LNCaP clone FGC (cell line): ENCODE measurements around the gene MUC2.

Experiments used
- DNase-seq: peaks from one replicate; pipeline ENCODE4 v3.0.0-alpha.2; 2011; ENCODE audit warnings: low read depth
- H3K4me3 ChIP-seq: 2 replicates; pipeline ENCODE4 v1.5.1; 2011; ENCODE audit warnings: mild to moderate bottlenecking, low read depth, low read length, control low read depth
- TF ChIP-seq, protein P1 (sequence below): IDR thresholded peaks from 2 replicates; pipeline ENCODE4 v1.5.1; 2012; ENCODE audit warnings: mild to moderate bottlenecking; ENCODE audit not compliant: control insufficient read depth, insufficient read depth; ENCODE audit errors: extremely low read depth

Gene MUC2

DNA sequence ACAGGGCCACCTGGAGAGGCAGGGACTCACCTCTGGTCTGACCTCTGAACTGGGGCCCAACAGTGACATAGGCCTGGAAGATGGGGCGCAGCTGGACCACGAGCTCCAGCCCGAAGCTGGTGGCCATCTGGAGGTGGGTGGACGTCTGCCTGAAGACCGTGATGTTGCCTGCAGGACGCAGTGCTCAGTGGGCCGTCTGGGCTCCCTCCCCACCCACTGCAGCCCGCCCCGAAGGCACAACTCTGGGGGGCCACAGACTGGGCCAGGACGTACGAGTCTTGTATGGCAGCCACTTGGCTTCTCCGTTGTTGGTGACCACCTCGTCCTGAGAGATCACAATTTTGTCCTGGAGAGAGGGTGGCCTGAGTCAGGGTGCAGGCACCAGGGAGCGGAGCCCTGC lies 46.1 kb upstream of the MUC2 start:
- no peak for DNase-seq
- no peak overlapping the region for H3K4me3 ChIP-seq
- TF ChIP-seq, protein P1, sequence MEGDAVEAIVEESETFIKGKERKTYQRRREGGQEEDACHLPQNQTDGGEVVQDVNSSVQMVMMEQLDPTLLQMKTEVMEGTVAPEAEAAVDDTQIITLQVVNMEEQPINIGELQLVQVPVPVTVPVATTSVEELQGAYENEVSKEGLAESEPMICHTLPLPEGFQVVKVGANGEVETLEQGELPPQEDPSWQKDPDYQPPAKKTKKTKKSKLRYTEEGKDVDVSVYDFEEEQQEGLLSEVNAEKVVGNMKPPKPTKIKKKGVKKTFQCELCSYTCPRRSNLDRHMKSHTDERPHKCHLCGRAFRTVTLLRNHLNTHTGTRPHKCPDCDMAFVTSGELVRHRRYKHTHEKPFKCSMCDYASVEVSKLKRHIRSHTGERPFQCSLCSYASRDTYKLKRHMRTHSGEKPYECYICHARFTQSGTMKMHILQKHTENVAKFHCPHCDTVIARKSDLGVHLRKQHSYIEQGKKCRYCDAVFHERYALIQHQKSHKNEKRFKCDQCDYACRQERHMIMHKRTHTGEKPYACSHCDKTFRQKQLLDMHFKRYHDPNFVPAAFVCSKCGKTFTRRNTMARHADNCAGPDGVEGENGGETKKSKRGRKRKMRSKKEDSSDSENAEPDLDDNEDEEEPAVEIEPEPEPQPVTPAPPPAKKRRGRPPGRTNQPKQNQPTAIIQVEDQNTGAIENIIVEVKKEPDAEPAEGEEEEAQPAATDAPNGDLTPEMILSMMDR = no peak

DNA sequence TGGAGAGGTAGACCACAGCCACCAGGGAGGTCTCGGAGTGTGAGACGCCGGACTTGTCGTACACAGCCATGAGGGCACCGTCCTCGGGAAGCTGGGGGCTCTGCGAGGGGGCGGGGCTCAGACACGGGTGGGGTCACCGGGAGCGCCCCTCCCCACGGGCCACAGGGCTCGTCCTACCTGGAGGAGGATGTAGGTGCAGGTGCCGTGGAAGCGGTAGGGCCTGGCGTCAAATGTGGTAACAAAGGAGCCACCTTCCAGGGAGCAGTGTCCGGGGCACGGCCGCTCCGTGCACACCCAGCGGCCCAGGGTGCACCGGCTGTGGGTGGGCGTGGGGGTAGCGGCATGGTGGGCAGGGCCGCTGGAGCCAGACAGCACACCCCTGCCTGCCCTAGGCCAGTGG lies 45.6 kb upstream of the MUC2 start:
- TF ChIP-seq, protein P1 = no peak
- no peak for DNase-seq
- no peak overlapping the region for H3K4me3 ChIP-seq

DNA sequence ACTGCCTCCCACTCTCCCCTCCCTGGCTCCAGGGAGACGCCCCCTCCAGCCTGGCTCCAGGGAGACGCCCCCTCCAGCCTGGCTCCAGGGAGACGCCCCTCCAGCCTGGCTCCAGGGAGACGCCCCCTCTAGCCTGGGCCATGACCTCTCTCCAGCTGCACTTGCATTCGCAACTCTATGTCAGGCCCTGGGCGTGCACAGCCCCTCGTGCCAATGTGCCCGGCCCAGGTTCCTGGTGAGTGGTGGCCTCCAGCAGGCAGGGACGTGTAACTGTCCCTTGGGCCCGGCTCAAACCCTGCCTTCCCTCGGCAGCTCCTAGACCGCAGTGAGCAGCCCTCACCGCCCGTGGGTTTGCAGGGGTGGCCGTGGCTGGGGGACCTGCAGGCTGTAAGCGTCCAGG lies 45.0 kb upstream of the MUC2 start:
- TF ChIP-seq, protein P1 = no peak
- no peak for DNase-seq
- H3K4me3 ChIP-seq = no peak overlapping the region

DNA sequence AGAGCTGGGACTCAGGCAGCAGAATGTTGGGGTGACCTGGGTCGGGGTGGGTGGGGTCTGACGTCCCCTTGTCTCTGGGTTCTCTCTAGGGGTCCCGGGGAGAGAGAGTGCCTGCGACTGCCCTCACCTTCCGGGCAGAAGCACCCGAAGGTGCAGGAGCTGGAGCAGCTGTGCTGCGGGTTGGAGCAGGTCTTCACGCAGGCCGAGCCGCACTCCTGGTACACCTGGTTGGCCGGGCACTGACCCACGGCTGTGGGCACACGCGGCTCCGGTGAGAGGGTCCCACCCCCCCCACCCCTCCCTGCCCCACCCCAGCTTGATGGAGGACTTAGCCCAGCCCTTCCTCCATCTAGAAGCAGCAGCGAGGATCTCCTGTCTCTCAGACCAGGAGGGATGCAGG lies 44.6 kb upstream of the MUC2 start:
- H3K4me3 ChIP-seq = no peak overlapping the region
- TF ChIP-seq, protein P1 = no peak
- no peak for DNase-seq

DNA sequence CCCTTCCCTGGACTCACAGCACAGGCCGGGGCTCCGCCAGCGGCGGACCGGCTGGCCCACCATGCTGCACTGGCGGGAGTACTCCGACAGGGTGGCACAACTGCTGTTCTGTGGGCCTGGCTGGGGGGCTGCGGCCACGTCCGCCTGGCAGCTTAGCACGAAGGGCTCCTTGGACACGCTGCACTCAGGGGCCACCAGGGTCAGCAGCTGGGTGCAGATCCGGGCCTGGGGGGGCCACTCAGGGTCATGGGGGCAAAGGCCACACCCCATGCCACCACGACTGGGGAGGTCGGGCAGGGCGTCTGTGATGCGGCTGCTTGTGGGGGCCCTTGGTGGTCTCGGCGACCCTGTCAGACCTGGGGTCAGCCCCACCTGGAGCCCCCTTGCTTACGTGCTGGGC lies 44.1 kb upstream of the MUC2 start:
- TF ChIP-seq, protein P1 = no peak
- H3K4me3 ChIP-seq = no peak overlapping the region
- no peak for DNase-seq

DNA sequence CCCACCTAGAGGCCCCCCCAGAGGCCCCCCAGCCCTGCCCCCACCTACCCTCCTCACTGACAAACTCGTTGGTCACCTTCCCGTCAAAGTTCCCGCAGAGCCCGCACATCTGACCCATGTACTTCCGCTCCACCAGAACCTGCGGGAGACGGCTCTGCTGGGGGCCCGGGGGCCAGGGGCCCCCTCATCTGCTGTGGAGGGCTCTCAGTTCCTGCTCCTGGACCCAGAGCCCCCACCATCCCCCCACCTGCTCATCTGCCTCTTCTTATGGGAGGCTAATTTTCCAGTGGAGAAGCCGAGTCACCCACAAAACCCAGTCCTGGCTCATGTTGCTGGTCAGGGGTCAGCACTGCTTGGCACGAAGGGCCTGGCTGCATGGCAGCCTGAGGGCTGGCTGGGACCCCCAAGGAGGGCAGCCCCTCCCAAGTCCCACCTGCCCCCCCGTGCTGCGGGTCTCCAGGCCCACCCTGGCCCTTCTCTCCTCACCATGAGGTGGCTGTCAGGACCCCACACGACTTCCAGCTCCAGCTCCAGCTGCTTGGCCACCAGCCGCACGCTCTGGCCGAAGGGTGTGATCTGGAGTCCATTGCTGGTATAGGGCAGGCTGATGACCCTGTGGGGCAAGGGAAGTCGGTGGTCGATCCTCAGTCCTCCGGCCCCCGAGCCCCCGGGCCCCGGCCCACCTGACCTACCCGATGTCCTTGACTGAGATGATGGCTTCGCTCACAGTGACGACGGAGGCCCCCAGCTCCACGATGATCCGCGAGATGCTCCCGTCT lies 43.4 kb upstream of the MUC2 start:
- H3K4me3 ChIP-seq = no peak overlapping the region
- TF ChIP-seq, protein P1 = no peak
- DNase-seq = no peak
